Astrocyte of the spinal cord (primary cell): ENCODE results near the gene REEP3.
"Not testable (repeated sequence)": the region's sequence is repeated elsewhere in the genome, so short reads cannot be mapped to it uniquely, and the experiment has no call there.

Source experiments
- DNase-seq: peaks from one replicate; pipeline ENCODE4 v3.0.0; 2011; ENCODE audit warnings: low read depth, low spot score
- H3K4me3 ChIP-seq: 2 replicates; pipeline ENCODE4 v1.5.1; 2011; ENCODE audit warnings: low read depth, mild to moderate bottlenecking, low read length, moderate library complexity
- CTCF ChIP-seq: IDR thresholded peaks from 2 replicates; pipeline ENCODE4 v1.5.1; 2012; ENCODE audit warnings: low read depth, mild to moderate bottlenecking, low read length, inconsistent platforms
- in situ Hi-C: cut with HindIII; loops from 2 replicates; pipeline ENCODE4 v1.10.0; 2017; ENCODE audit warnings: low sequenced_read_pairs

REEP3 gene

DNA sequence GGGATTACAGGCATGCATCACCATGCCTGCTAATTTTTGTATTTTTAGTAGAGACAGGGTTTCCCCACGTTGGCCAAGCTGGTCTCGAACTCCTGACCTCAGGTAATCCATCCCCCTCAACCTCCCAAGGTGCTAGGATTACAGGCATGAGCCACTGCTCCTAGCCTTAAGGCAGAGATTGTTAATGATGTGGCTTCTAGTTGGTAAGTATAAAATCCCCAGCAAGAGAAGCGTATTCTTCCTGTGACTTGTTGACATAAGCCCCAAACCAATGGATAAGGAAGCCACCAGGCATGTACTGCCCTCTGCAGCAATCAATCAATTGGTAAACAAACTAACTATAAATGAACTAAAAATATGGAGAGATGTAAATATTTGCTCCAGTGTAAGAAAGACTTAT lies 41.2 kb downstream of the REEP3 start:
- H3K4me3 ChIP-seq = no peak overlapping the region
- no peak for DNase-seq
- in situ Hi-C loops = no loop called here
- TF ChIP-seq CTCF = no peak

DNA sequence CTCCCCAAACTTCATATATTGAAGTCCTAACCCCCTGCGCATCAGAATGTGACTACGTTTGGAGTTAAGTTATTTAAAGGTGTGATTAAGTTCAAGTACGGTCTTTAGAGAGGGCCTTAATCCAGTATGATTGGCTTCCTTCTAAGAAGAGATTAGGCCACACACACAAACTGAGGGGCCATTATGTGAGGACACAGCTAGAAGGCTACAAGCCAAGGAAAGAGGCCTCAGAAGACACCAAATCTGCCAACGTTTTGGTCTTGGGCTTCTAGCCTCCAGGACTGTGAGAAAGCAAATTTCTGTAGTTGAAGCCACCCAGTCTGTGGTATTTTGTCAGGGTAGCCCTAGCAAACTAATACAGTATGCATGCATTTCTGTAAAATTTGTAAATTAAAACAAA lies 41.7 kb downstream of the REEP3 start:
- H3K4me3 ChIP-seq = no peak overlapping the region
- in situ Hi-C loops = no loop called here
- no peak for DNase-seq
- no peak for TF ChIP-seq CTCF

DNA sequence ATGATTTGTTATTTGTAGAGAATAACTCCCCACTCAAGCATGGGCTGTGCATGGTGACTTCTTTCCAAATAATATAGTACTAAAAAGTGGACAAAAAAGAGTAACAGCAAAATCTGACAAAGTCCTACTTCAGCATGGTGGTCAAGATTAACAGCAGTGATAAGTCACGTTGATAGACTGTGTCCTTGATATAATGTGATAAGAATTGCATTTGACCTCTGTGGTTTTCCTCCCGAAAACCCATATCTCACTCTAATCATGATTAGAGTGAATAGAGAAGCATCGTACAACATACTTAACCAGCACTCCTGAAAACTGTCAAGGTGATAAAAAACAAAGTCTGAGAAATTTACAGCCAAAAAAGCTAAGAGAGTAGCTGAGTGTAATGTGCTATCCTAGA lies 42.4 kb downstream of the REEP3 start:
- no peak for TF ChIP-seq CTCF
- H3K4me3 ChIP-seq = no peak overlapping the region
- DNase-seq = no peak
- in situ Hi-C loops = no loop called here

GRCh38 chr10:63564731-63565130 lies 43.5 kb downstream of the REEP3 start:
- in situ Hi-C loops, DNase-seq, H3K4me3 ChIP-seq: not testable (repeated sequence)

DNA sequence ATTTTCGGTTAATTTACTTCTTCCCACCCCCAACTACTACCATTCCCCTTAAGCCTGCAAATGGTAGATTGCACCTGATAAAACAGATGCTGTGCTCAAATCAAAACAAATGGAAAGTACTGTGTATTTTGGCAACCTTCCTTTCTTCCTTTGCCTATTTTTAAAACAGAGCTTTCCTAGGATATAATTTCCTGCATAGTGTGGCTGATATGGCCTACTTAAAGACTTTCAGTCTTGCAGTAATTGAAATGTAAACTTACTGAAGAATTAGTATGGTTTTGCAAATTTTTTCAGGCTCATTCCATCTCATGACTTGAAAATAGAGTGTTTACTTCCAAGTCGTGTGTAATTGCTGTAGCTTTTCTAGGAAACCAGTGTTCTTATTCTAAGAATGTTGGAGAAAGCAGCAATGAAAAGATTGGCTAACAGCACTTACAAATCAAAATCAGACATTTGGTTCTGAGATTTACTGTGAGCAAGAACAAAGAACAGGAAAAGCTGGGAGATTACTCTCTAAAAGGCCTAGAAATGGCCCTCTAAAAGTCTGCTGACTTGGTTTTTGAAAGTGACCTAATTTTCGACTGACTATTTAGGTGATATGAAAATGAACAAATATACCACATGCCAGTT lies 52.0 kb downstream of the REEP3 start:
- no peak for TF ChIP-seq CTCF
- DNase-seq = peak; percentile 87
- no peak overlapping the region for H3K4me3 ChIP-seq
- in situ Hi-C loops = no loop called here

DNA sequence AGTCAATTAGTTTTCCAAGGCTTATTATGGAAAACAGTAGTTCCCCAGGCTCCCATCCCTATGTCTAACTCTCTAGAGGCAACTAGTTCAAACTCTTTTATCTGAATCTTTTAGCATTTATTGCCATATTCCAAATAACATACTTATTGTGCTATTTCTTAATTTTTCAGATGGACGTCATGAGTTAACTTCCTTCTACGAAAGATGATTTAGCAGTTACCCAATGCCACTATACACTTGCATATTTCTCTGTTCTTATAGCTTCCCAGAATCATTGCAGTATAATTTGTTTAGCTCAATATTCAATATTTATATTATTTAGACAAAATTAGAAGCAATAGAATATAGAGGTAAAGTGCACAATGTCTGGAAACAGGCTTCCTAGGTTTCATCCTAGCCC lies 52.8 kb downstream of the REEP3 start:
- TF ChIP-seq CTCF = no peak
- H3K4me3 ChIP-seq = no peak overlapping the region
- DNase-seq = no peak
- in situ Hi-C loops = no loop called here

- DNase-seq = no peak
- H3K4me3 ChIP-seq = no peak overlapping the region
- in situ Hi-C loops = no loop called here
These were observed 55.3 kb downstream of the REEP3 start for GRCh38 chr10:63576501-63576900.

More at GRCh38 chr10:63576501-63576900, 55.3 kb downstream of the REEP3 start:
- TF ChIP-seq CTCF = no peak
